A549 (cell line): ENCODE results near the gene MRTO4. TPM values are rescaled to one million over a fixed set of nuclear protein-coding genes. Genes with fewer than 3 reads are reported as not detected.

Experiments
- ATAC-seq, 2 experiments: fragments of 200-7000 bp in 1 of 2; fragments of >200 bp in 1 of 2; cut with Nextera tagmentation in 1 of 2; cut with Tn5 transposase in 1 of 2; 3 replicates each; pipeline versions ENCODE4 v1.8.0 to v1.9.1; 2018 to 2020; ENCODE audit warnings: mild to moderate bottlenecking in 1 of 2, moderate library complexity in 1 of 2
- CTCF ChIA-PET: fragments of 300-600 bp; sonication (Branson Sonifier 250); formaldehyde crosslinking; extraction: SDS; loops from one replicate; lab custom pipeline; 2021; ENCODE audit warnings: antibody characterized with exemption, inconsistent platforms; lab: Yijun Ruan, JAX
- POLR2A ChIA-PET: fragments of 350-600 bp; formaldehyde crosslinking; extraction: SDS; loops from one replicate; lab custom pipeline; 2021; ENCODE audit warnings: antibody characterized with exemption, inconsistent platforms; lab: Yijun Ruan, JAX
- DNase-seq, 2 experiments: peaks; one replicate each; pipeline versions ENCODE4 v3.0.0 to v3.0.0-alpha.2; 2011 to 2016; ENCODE audit warnings: low read depth in 1 of 2, low spot score in 1 of 2
- FAIRE-seq: peaks from 2 replicates; lab custom pipeline; 2011; peaks lifted over from hg19 to GRCh38; lab: Jason Lieb, UNC
- H3K27ac ChIP-seq, 2 experiments: fragments of >200 bp; sonication (Bioruptor Twin); formaldehyde crosslinking; 3 replicates each; pipeline ENCODE4 v1.5.1; 2016 to 2017
- H3K4me1 ChIP-seq: fragments of >200 bp; sonication (Bioruptor Twin); formaldehyde crosslinking; 3 replicates; pipeline ENCODE4 v1.6.1; 2016
- H3K4me2 ChIP-seq: fragments of >200 bp; sonication (Bioruptor Twin); formaldehyde crosslinking; 3 replicates; pipeline ENCODE4 v1.6.1; 2016
- H3K4me3 ChIP-seq: fragments of >200 bp; sonication (Bioruptor Twin); formaldehyde crosslinking; 3 replicates; pipeline ENCODE4 v1.5.1; 2016
- H3K9me3 ChIP-seq: fragments of >200 bp; sonication (Bioruptor Twin); formaldehyde crosslinking; 3 replicates; pipeline ENCODE4 v1.6.1; 2016
- BHLHE40 ChIP-seq: IDR thresholded peaks from 2 replicates; pipeline ENCODE4 v1.6.1; 2012; ENCODE audit warnings: low read depth, low read length, inconsistent platforms
- CBX2 ChIP-seq: fragments of 200-600 bp; sonication (generic); IDR thresholded peaks from 2 replicates; pipeline ENCODE4 v1.6.1; 2016; ENCODE audit warnings: low read depth, mild to moderate bottlenecking, borderline replicate concordance
- CBX8 ChIP-seq: fragments of 200-600 bp; sonication (generic); IDR thresholded peaks from 2 replicates; pipeline ENCODE4 v1.6.1; 2016
- CEBPB ChIP-seq, 2 experiments: fragments of >200 bp in 1 of 2; sonication (Bioruptor Twin) in 1 of 2; formaldehyde crosslinking in 1 of 2; IDR thresholded peaks; 2 replicates each; pipeline ENCODE4 v1.6.1; 2012 to 2016
- CHD2 ChIP-seq: fragments of 150-350 bp; IDR thresholded peaks from 2 replicates; pipeline ENCODE4 v1.6.1; 2014; ENCODE audit warnings: low read length; ENCODE audit not compliant: partially characterized antibody
- CHD4 ChIP-seq: fragments of 200-600 bp; sonication (generic); IDR thresholded peaks from 2 replicates; pipeline ENCODE4 v1.6.1; 2016; ENCODE audit warnings: antibody characterized with exemption, mild to moderate bottlenecking, borderline replicate concordance
- E2F6 ChIP-seq: IDR thresholded peaks from 2 replicates; pipeline ENCODE4 v1.6.1; 2012; ENCODE audit warnings: low read depth, borderline replicate concordance
- EHF ChIP-seq: fragments of 250-450 bp; sonication (Bioruptor Pico); IDR thresholded peaks from 2 replicates; pipeline ENCODE4 v1.5.0; 2020; ENCODE audit warnings: mild to moderate bottlenecking
- EP300 ChIP-seq, 2 experiments: fragments of >200 bp; sonication (Bioruptor Twin); formaldehyde crosslinking; IDR thresholded peaks; 2 replicates in 1 of 2; 3 replicates in 1 of 2; pipeline ENCODE4 v1.6.1; 2016 to 2017
- HOXB13 ChIP-seq: fragments of 250-450 bp; sonication (Bioruptor Pico); IDR thresholded peaks from 2 replicates; pipeline ENCODE4 v1.5.0; 2020; ENCODE audit warnings: low read depth, mild to moderate bottlenecking, moderate library complexity
- JUN ChIP-seq, 2 experiments: fragments of >200 bp; sonication (Bioruptor Twin); formaldehyde crosslinking; IDR thresholded peaks; 2 replicates in 1 of 2; 3 replicates in 1 of 2; pipeline ENCODE4 v1.6.1; 2016 to 2017
- JUNB ChIP-seq: fragments of >200 bp; sonication (Bioruptor Twin); formaldehyde crosslinking; IDR thresholded peaks from 2 replicates; pipeline ENCODE4 v1.6.1; 2016
- KDM5A ChIP-seq: fragments of 200-600 bp; sonication (generic); IDR thresholded peaks from 2 replicates; pipeline ENCODE4 v1.6.1; 2016; ENCODE audit warnings: antibody characterized with exemption, mild to moderate bottlenecking
- NPAS2 ChIP-seq: fragments of 250-450 bp; sonication (Bioruptor Pico); IDR thresholded peaks from 2 replicates; pipeline ENCODE4 v1.8.0; 2022; ENCODE audit warnings: mild to moderate bottlenecking, moderate library complexity, borderline replicate concordance
- POLR2AphosphoS2 ChIP-seq: conservative IDR thresholded peaks from 2 replicates; pipeline ENCODE4 v1.6.1; 2012; ENCODE audit warnings: low read length, improper control_type of control experiment, inconsistent platforms
- RAD21 ChIP-seq, 2 experiments: fragments of >200 bp in 1 of 2; sonication (Bioruptor Twin) in 1 of 2; formaldehyde crosslinking in 1 of 2; IDR thresholded peaks in 1 of 2; conservative IDR thresholded peaks in 1 of 2; 2 replicates in 1 of 2; 3 replicates in 1 of 2; pipeline ENCODE4 v1.6.1; 2012 to 2018; ENCODE audit warnings: inconsistent platforms in 1 of 2
- RARB ChIP-seq: fragments of 250-450 bp; sonication (Bioruptor Pico); IDR thresholded peaks from 2 replicates; pipeline ENCODE4 v1.8.0; 2021; ENCODE audit warnings: mild to moderate bottlenecking, moderate library complexity
- RCOR1 ChIP-seq: fragments of 150-350 bp; IDR thresholded peaks from 2 replicates; pipeline ENCODE4 v1.6.1; 2014; ENCODE audit warnings: antibody characterized with exemption, low read length, low read depth
- RFX5 ChIP-seq: fragments of 450-650 bp; IDR thresholded peaks from 2 replicates; pipeline ENCODE4 v1.7.1; 2014; ENCODE audit warnings: antibody characterized with exemption, mild to moderate bottlenecking, moderate library complexity
- SREBF2 ChIP-seq: fragments of 450-650 bp; IDR thresholded peaks from 2 replicates; pipeline ENCODE4 v1.6.1; 2014; ENCODE audit warnings: mild to moderate bottlenecking, moderate library complexity
- TFCP2L1 ChIP-seq: fragments of 250-450 bp; sonication (Bioruptor Pico); IDR thresholded peaks from 2 replicates; pipeline ENCODE4 v1.5.0; 2021; ENCODE audit warnings: mild to moderate bottlenecking
- ZC3H11A ChIP-seq: fragments of 450-650 bp; IDR thresholded peaks from 2 replicates; pipeline ENCODE4 v1.6.1; 2014; ENCODE audit warnings: antibody characterized with exemption, mild to moderate bottlenecking
- ZFP36 ChIP-seq: fragments of 450-650 bp; IDR thresholded peaks from 2 replicates; pipeline ENCODE4 v1.6.1; 2014; ENCODE audit warnings: borderline replicate concordance; ENCODE audit not compliant: partially characterized antibody
- ZNF302 ChIP-seq: fragments of 250-450 bp; sonication (Bioruptor Pico); IDR thresholded peaks from 2 replicates; pipeline ENCODE4 v1.9.0; 2021; ENCODE audit warnings: inconsistent platforms, mild to moderate bottlenecking, moderate library complexity
- WGBS: methylation state at CpG from one replicate; pipeline ENCODE4 v1.1.6; 2017; ENCODE audit errors: missing lambda C conversion rate; 5-methylcytosine and 5-hydroxymethylcytosine counted together
- polyA plus RNA-seq, 4 experiments: library from polyadenylated mRNA; depleted of rRNA in 3 of 4; stranded (reverse); fragments of >200 nt; fragmentation: RNase III in 1 of 4; extraction: RNeasy Plus Mini Kit Qiagen cat#74134 plus additional on column Dnase treatment in 1 of 4; gene quantifications; 2 replicates in 3 of 4; 3 replicates in 1 of 4; pipeline ENCODE4 v1.2.3, GENCODE V29; 2011 to 2017
- TF ChIP-seq, protein P1 (sequence below): IDR thresholded peaks from 2 replicates; pipeline ENCODE4 v1.6.1; 2012
- TF ChIP-seq, protein P2 (sequence below): IDR thresholded peaks from 2 replicates; pipeline ENCODE4 v1.6.1; 2012

MRTO4 gene
- polyA plus RNA-seq, 2 of the 4 experiments (the other 2 are of a cell fraction): 61.7 to 66.4 TPM

- TF ChIP-seq E2F6: no peak
- no peak for TF ChIP-seq CHD2
- TF ChIP-seq, protein P1, sequence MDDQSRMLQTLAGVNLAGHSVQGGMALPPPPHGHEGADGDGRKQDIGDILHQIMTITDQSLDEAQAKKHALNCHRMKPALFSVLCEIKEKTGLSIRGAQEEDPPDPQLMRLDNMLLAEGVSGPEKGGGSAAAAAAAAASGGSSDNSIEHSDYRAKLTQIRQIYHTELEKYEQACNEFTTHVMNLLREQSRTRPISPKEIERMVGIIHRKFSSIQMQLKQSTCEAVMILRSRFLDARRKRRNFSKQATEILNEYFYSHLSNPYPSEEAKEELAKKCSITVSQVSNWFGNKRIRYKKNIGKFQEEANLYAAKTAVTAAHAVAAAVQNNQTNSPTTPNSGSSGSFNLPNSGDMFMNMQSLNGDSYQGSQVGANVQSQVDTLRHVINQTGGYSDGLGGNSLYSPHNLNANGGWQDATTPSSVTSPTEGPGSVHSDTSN: no peak
- no peak for TF ChIP-seq TFCP2L1 (CRISPR knock-in tag)
- no peak for TF ChIP-seq ZNF302 (CRISPR knock-in tag)
- TF ChIP-seq KDM5A: no peak
- Histone ChIP-seq H3K4me3 (no peak overlapping the region), H3K4me1 (no peaks in the 10 kb centered on the region), H3K4me2 (no peak overlapping the region), H3K27ac (no peak overlapping the region), H3K9me3 (no peaks in the 10 kb centered on the region)
- POLR2A ChIA-PET: interaction anchor here (0.6 kb wide), 1 partner anchor 314 kb away, joined by 4 read pairs; no protein-coding TSS in a partner anchor
- FAIRE-seq (no peak), DNase-seq (no peak), ATAC-seq (no peak)
- CTCF ChIA-PET: interaction anchor here (0.9 kb wide), 1 partner anchor 28 kb away, joined by 3 read pairs; no protein-coding TSS in a partner anchor
- WGBS: 93% methylated on average over 6 of the region's 7 CpGs
Observed at GRCh38 chr1:19219451-19219850, 32.2 kb upstream of the MRTO4 start.

- POLR2A ChIA-PET: no interaction called here
- no peaks in the 10 kb centered on the region for H3K4me1 ChIP-seq
- no peak overlapping the region for H3K27ac ChIP-seq
- no peaks in the 10 kb centered on the region for H3K9me3 ChIP-seq
- DNase-seq (no peak), ATAC-seq (no peak), FAIRE-seq (no peak)
- CTCF ChIA-PET: interaction anchor here (0.8 to 0.9 kb wide), 2 partner anchors 27 to 31 kb away, joined by 3 read pairs; partner anchors contain the start of genes EMC1 and MRTO4
- TF ChIP-seq, protein P2, sequence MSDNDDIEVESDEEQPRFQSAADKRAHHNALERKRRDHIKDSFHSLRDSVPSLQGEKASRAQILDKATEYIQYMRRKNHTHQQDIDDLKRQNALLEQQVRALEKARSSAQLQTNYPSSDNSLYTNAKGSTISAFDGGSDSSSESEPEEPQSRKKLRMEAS: no peak
- TF ChIP-seq, protein P1: no peak
- TF ChIP-seq CBX2 (no peak), KDM5A (no peak), CBX8 (no peak), POLR2AphosphoS2 (no peak), RCOR1 (no peak), EP300 (IDR thresholded peaks at IDR 0.05) (no peak), BHLHE40 (no peak), CEBPB (IDR thresholded peaks at IDR 0.05) (no peak), RAD21 (conservative IDR thresholded peaks at IDR 0.05 in 1 of 2, IDR thresholded peaks at IDR 0.05 in 1 of 2) (no peak), RFX5 (no peak), EHF (CRISPR knock-in tag) (no peak), RARB (CRISPR knock-in tag) (no peak)
- no peak overlapping the region for H3K4me2 ChIP-seq
- 93% methylated on average over 8 of the region's 8 CpGs for WGBS
- no peak overlapping the region for H3K4me3 ChIP-seq
Observed at GRCh38 chr1:19220080-19220846, 31.3 kb upstream of the MRTO4 start.

- H3K4me2 ChIP-seq: no peak overlapping the region
- H3K4me3 ChIP-seq: no peak overlapping the region
- TF ChIP-seq HOXB13 (CRISPR knock-in tag) (no peak), SREBF2 (no peak), NPAS2 (CRISPR knock-in tag) (no peak), ZC3H11A (no peak), JUN (IDR thresholded peaks at IDR 0.05) (no peak), CHD4 (no peak), JUNB (no peak), ZFP36 (no peak), E2F6 (no peak), CBX8 (no peak)
- TF ChIP-seq, protein P1: no peak
- TF ChIP-seq, protein P2: no peak
- TF ChIP-seq, all 56 proteins: peak for 0
- WGBS: 88% methylated on average over 7 of the region's 7 CpGs
- no peak for DNase-seq
- Histone ChIP-seq H3K4me1 (no peaks in the 10 kb centered on the region), H3K9me3 (no peaks in the 10 kb centered on the region), H3K27ac (no peak overlapping the region)
- POLR2A ChIA-PET: no interaction called here
- FAIRE-seq: no peak
- CTCF ChIA-PET: interaction anchor here (0.7 to 0.8 kb wide), 2 partner anchors 30 to 120 kb away, joined by 3 read pairs; partner anchors contain the start of genes EMC1 and MRTO4
- ATAC-seq: no peak
Observed at GRCh38 chr1:19220991-19221390, 30.6 kb upstream of the MRTO4 start.
